ENCODE results near the gene METTL9. TPM values are rescaled to one million over a fixed set of nuclear protein-coding genes. Genes with fewer than 3 reads are reported as not detected.
"Not testable (repeated sequence)": the region's sequence is repeated elsewhere in the genome, so short reads cannot be mapped to it uniquely, and the experiment has no call there.

Gene METTL9
- total RNA-seq, 1 experiment from 2014 or later = 41.4 TPM

DNA sequence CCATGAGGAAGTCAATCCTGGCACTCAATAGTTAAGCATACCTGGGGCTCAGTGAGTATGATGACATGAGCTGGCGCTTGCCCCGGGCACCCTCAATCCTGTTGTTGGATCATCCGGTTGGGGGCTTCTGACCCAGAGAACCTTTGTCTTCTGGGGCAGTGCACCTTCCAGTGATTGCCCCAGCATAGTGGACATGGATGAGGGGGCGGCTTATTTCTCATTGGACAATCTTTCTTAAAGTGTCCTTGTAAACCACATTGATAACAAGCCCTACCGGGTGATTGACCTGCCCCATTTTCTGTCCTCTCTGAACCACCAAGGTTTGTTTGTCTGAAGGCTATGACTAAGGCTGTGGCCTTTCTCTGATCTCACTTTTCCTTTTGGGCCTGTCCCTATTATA, 34.8 kb downstream of the METTL9 start:
- RAD21 ChIA-PET (ENCODE audit: low non-redundant PET in 1 of 2, low total read pairs in 2 of 2, uncharacterized antibody in 2 of 2, unreplicated experiment in 2 of 2) = no interaction called here
- no TSS peak for BruUV-seq (replicated peaks)
- Histone ChIP-seq H3K4me1 (ENCODE audit: control insufficient read depth in 1 of 2, insufficient read depth in 2 of 2, low read length in 2 of 2) (no peaks in the 10 kb centered on the region), H3K4me3 (replicated peaks in 1 of 2; ENCODE audit: low read depth in 1 of 2, low read length in 2 of 2) (no peak overlapping the region), H3K27ac (ENCODE audit: low read depth, low read length) (no peak overlapping the region), H3K9me2 (ENCODE audit: insufficient read depth) (no peaks in the 10 kb centered on the region), H3K36me3 (ENCODE audit: control insufficient read depth in 1 of 2, insufficient read depth in 2 of 2, low read length in 2 of 2) (no peaks in the 10 kb centered on the region), H3K27me3 (ENCODE audit: insufficient read depth, low read length) (no peaks in the 10 kb centered on the region), H3K9me3 (ENCODE audit: control insufficient read depth in 1 of 2, insufficient read depth in 1 of 2, low read depth in 1 of 2, low read length in 2 of 2) (no peaks in the 10 kb centered on the region), H2AFZ (ENCODE audit: low read depth, low read length, poor library complexity, severe bottlenecking) (no peak overlapping the region), H4K20me1 (ENCODE audit: insufficient read depth) (no peaks in the 10 kb centered on the region), H3K9ac (ENCODE audit: low read length) (no peak overlapping the region), H3K4me2 (ENCODE audit: low read length) (no peak overlapping the region), H3K79me2 (ENCODE audit: insufficient read depth, low read length) (no peaks in the 10 kb centered on the region)
- DNase-seq (ENCODE audit: low read depth, low spot score) = no peak
- ATAC-seq = no peak
- CTCF ChIA-PET = no interaction called here
- TF ChIP-seq SIN3A (IDR thresholded peaks at IDR 0.05; ENCODE audit: low read depth) (no peak), CBX3 (IDR thresholded peaks at IDR 0.05; ENCODE audit: low read depth) (no peak), ELF1 (IDR thresholded peaks at IDR 0.05; ENCODE audit: borderline replicate concordance, low read depth) (no peak), FOSL1 (IDR thresholded peaks at IDR 0.05; ENCODE audit: low read depth) (no peak)
- TF ChIP-seq, protein P1, sequence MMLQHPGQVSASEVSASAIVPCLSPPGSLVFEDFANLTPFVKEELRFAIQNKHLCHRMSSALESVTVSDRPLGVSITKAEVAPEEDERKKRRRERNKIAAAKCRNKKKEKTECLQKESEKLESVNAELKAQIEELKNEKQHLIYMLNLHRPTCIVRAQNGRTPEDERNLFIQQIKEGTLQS (IDR thresholded peaks at IDR 0.05) = no peak
- intact Hi-C loops (cut with micrococcal nuclease) = no loop called here
- POLR2A ChIA-PET = no interaction called here

DNA sequence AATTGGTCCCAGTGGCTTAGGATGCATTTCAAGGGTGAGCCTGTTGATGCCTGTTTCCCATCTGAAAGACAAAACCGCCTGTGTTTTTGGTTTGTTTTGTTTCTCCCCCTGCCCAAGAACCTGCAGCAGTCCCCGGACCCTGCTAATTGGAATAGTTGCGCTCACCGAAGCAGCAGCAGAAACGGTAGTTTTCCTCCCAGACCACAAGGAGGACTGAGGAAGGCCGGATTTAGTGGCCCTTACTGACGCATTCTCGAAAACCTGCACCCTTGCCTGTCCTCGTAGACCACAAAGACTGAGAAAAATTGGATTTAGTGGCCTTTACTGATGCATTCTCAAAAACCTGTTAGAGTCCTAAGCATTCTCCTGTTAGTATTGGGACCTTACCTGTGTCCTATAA, 36.3 kb downstream of the METTL9 start:
- intact Hi-C loops (cut with micrococcal nuclease); H3K27me3 ChIP-seq (ENCODE audit: insufficient read depth, low read length); H3K4me1 ChIP-seq (ENCODE audit: control insufficient read depth in 1 of 2, insufficient read depth in 2 of 2, low read length in 2 of 2); H3K9ac ChIP-seq (ENCODE audit: low read length); H3K9me3 ChIP-seq (ENCODE audit: control insufficient read depth in 1 of 2, insufficient read depth in 1 of 2, low read depth in 1 of 2, low read length in 2 of 2); H3K4me3 ChIP-seq (replicated peaks in 1 of 2; ENCODE audit: low read depth in 1 of 2, low read length in 2 of 2); RAD21 ChIA-PET (ENCODE audit: low non-redundant PET in 1 of 2, low total read pairs in 2 of 2, uncharacterized antibody in 2 of 2, unreplicated experiment in 2 of 2); H3K79me2 ChIP-seq (ENCODE audit: insufficient read depth, low read length); H3K36me3 ChIP-seq (ENCODE audit: control insufficient read depth in 1 of 2, insufficient read depth in 2 of 2, low read length in 2 of 2); H3K27ac ChIP-seq (ENCODE audit: low read depth, low read length); H3K9me2 ChIP-seq (ENCODE audit: insufficient read depth); H2AFZ ChIP-seq (ENCODE audit: low read depth, low read length, poor library complexity, severe bottlenecking); POLR2A ChIA-PET; DNase-seq (ENCODE audit: low read depth, low spot score); H3K4me2 ChIP-seq (ENCODE audit: low read length); H4K20me1 ChIP-seq (ENCODE audit: insufficient read depth); ATAC-seq; CTCF ChIA-PET; BruUV-seq (replicated peaks): not testable (repeated sequence)
